Mucosa of stomach (tissue), 1 donor: ENCODE results near the gene SYNJ2.

Source experiments
- H3K27me3 ChIP-seq: one replicate; pipeline ENCODE4 v1.7.0; 2013; ENCODE audit warnings: mild to moderate bottlenecking, low read length; ENCODE audit not compliant: control insufficient read depth, insufficient read depth
- H3K36me3 ChIP-seq: one replicate; pipeline ENCODE4 v1.7.0; 2013; ENCODE audit warnings: low read length; ENCODE audit not compliant: control insufficient read depth, insufficient read depth
- H3K4me1 ChIP-seq: one replicate; pipeline ENCODE4 v1.7.0; 2013; ENCODE audit warnings: mild to moderate bottlenecking, low read length; ENCODE audit not compliant: control insufficient read depth, insufficient read depth
- H3K4me3 ChIP-seq: one replicate; pipeline ENCODE4 v1.7.0; 2013; ENCODE audit warnings: low read length
- H3K9ac ChIP-seq: one replicate; pipeline ENCODE4 v1.7.0; 2013; ENCODE audit warnings: mild to moderate bottlenecking, low read length, moderate library complexity
- H3K9me3 ChIP-seq: one replicate; pipeline ENCODE4 v1.7.0; 2013; ENCODE audit warnings: mild to moderate bottlenecking, low read length, moderate library complexity; ENCODE audit not compliant: control insufficient read depth
- donor health status: Pancreatic carcinoma.

The SYNJ2 gene

GRCh38 chr6:158050107-158050735, 68.6 kb downstream of the SYNJ2 start:
- no peaks in the 10 kb centered on the region for H3K27me3 ChIP-seq
- H3K4me3 ChIP-seq: no peak overlapping the region
- H3K9ac ChIP-seq: no peak overlapping the region
- H3K9me3 ChIP-seq: no peaks in the 10 kb centered on the region
- no peaks in the 10 kb centered on the region for H3K36me3 ChIP-seq
- H3K4me1 ChIP-seq: peaks cover 18% of the 10 kb centered on the region

- no peaks in the 10 kb centered on the region for H3K9me3 ChIP-seq
- no peaks in the 10 kb centered on the region for H3K27me3 ChIP-seq
- peaks cover 18% of the 10 kb centered on the region for H3K4me1 ChIP-seq
- no peaks in the 10 kb centered on the region for H3K36me3 ChIP-seq
- H3K4me3 ChIP-seq: no peak overlapping the region
- H3K9ac ChIP-seq: no peak overlapping the region
These were observed 69.3 kb downstream of the SYNJ2 start for GRCh38 chr6:158050955-158051354.

GRCh38 chr6:158051968-158052367, 70.3 kb downstream of the SYNJ2 start:
- no peaks in the 10 kb centered on the region for H3K36me3 ChIP-seq
- H3K9ac ChIP-seq: no peak overlapping the region
- no peaks in the 10 kb centered on the region for H3K27me3 ChIP-seq
- H3K4me1 ChIP-seq: peaks cover 14% of the 10 kb centered on the region
- no peak overlapping the region for H3K4me3 ChIP-seq
- H3K9me3 ChIP-seq: no peaks in the 10 kb centered on the region

- Histone ChIP-seq H3K27me3 (no peaks in the 10 kb centered on the region), H3K4me3 (no peak overlapping the region), H3K4me1 (peaks cover 6% of the 10 kb centered on the region), H3K36me3 (no peaks in the 10 kb centered on the region), H3K9me3 (no peaks in the 10 kb centered on the region), H3K9ac (no peak overlapping the region)
These were observed 72.0 kb downstream of the SYNJ2 start for GRCh38 chr6:158053377-158054313.

DNA sequence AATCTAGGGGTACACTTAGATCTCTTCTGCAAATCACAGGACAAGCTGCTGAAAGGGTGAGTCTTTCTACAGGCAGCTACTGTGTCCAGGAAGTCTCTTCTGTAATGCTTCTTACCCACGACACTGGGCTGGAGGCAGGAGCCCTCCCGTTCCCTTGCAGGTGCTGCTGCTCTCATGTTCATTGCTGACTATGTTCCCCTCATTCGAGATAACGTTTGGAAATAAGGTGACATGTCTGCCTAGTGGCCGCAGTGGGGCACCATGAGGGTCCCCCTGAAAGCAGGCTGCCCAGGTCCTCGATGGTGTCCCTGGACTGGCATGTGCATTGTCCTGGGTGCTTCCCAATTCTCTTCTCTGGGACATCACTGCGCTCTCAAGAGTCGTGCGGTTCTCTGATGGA, 74.7 kb downstream of the SYNJ2 start:
- Histone ChIP-seq H3K9me3 (no peaks in the 10 kb centered on the region), H3K4me1 (peaks cover 19% of the 10 kb centered on the region), H3K36me3 (no peaks in the 10 kb centered on the region), H3K4me3 (no peak overlapping the region), H3K9ac (no peak overlapping the region), H3K27me3 (no peaks in the 10 kb centered on the region)

- peaks cover 20% of the 10 kb centered on the region for H3K4me1 ChIP-seq
- H3K27me3 ChIP-seq: no peaks in the 10 kb centered on the region
- H3K36me3 ChIP-seq: no peaks in the 10 kb centered on the region
- no peaks in the 10 kb centered on the region for H3K9me3 ChIP-seq
- no peak overlapping the region for H3K9ac ChIP-seq
- H3K4me3 ChIP-seq: no peak overlapping the region
These were observed 75.1 kb downstream of the SYNJ2 start for GRCh38 chr6:158056804-158057203.

DNA sequence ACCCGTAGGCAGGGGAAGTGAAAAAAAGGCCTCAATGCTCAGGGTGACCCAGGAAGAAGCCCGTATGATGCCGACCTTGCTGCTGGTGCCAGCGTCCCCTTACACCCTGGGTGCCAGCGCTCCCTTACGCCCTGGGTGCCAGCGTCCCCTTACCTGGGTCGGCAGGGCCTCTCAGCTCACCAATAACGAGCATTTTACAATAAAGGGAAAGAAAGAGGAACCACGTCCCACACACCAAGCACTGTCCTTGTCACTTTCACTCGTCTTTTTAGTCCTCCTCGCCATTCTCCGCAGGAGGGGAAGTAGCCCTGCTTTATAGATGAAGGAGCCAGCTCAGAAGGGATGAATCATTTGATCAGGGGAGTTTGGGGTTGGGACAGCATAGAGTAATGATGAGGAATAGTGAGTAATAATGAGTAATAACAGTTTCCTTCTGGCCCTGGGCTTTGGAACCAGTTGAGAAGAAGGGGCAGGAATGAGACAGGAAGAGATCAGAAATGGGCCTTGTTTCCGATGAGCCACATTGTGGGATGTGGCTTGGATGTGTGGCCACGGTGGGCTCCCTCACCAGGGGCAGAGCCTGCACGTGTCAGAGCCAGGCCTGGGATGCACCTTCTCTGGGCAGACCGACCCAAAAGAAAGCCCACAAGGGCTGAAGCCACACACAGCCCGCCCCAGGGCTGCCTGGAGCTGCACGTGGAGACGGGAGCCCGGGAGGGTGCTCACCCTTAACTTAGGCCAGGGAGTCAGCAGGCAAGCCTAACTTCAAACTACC, 75.7 kb downstream of the SYNJ2 start:
- H3K9me3 ChIP-seq: no peaks in the 10 kb centered on the region
- H3K4me1 ChIP-seq: peaks cover 20% of the 10 kb centered on the region
- H3K9ac ChIP-seq: no peak overlapping the region
- no peak overlapping the region for H3K4me3 ChIP-seq
- no peaks in the 10 kb centered on the region for H3K27me3 ChIP-seq
- H3K36me3 ChIP-seq: no peaks in the 10 kb centered on the region

DNA sequence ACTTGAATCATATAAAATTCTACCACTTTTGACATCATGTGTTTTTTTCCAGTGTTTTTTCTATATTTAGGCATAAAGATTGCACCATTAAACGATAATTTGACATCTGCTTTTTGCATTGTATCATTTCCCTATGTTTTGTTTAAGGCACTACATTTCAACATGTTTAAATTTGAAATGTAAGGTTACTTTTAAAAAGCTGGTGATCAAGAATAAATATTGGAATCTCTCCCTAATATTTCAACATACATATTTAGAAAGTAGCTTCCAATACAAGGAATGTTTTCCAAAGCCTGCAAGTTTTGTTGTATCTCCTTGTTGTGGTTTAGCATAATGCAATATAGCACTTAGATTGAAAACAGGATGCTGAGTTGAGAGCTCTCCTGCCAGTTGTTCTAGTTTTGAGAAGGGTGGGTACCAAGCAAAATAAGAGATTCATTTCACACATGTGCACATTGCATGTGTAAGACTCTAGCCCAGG, 76.5 kb downstream of the SYNJ2 start:
- H3K4me3 ChIP-seq: no peak overlapping the region
- no peaks in the 10 kb centered on the region for H3K9me3 ChIP-seq
- no peaks in the 10 kb centered on the region for H3K36me3 ChIP-seq
- H3K9ac ChIP-seq: no peak overlapping the region
- no peaks in the 10 kb centered on the region for H3K27me3 ChIP-seq
- H3K4me1 ChIP-seq: peaks cover 20% of the 10 kb centered on the region

- Histone ChIP-seq H3K9me3 (no peaks in the 10 kb centered on the region), H3K27me3 (no peaks in the 10 kb centered on the region), H3K36me3 (no peaks in the 10 kb centered on the region), H3K9ac (no peak overlapping the region), H3K4me3 (no peak overlapping the region), H3K4me1 (peaks cover 20% of the 10 kb centered on the region)
These were observed 77.4 kb downstream of the SYNJ2 start for GRCh38 chr6:158059108-158059507.

GRCh38 chr6:158060455-158061360, 79.0 kb downstream of the SYNJ2 start:
- Histone ChIP-seq H3K9ac (peak overlapping the region; percentile 64), H3K36me3 (peaks cover under 1% of the 10 kb centered on the region), H3K4me1 (peaks cover 20% of the 10 kb centered on the region), H3K9me3 (no peaks in the 10 kb centered on the region), H3K27me3 (no peaks in the 10 kb centered on the region), H3K4me3 (no peak overlapping the region)

DNA sequence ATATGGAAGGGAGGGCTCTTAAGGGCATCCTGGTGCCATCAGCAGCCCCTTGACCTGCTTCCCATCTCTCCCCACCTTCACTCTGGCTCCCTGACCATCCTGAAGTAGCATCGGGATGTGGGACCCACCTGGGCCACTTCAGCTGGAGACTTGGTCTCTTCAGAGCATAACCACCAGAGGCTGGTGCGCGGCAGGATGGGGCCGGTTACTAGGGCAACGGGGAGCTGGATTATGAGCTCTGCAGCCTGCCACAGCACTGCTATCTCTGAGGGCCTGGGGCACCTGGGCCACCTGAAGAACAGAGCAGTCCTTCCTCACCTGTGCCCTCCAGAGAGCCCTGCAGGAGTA, 79.7 kb downstream of the SYNJ2 start:
- peaks cover 20% of the 10 kb centered on the region for H3K4me1 ChIP-seq
- H3K4me3 ChIP-seq: no peak overlapping the region
- H3K27me3 ChIP-seq: no peaks in the 10 kb centered on the region
- H3K9me3 ChIP-seq: no peaks in the 10 kb centered on the region
- H3K9ac ChIP-seq: no peak overlapping the region
- peaks cover 7% of the 10 kb centered on the region for H3K36me3 ChIP-seq
